Measurements from ENCODE around the gene CTNND2. TPM values are rescaled to one million over a fixed set of nuclear protein-coding genes. Genes with fewer than 3 reads are reported as not detected.

Gene CTNND2
- total and polyA plus RNA-seq, 2 donors (not counting 1 experiment from before 2014, with no cell fraction given), result not detected

DNA sequence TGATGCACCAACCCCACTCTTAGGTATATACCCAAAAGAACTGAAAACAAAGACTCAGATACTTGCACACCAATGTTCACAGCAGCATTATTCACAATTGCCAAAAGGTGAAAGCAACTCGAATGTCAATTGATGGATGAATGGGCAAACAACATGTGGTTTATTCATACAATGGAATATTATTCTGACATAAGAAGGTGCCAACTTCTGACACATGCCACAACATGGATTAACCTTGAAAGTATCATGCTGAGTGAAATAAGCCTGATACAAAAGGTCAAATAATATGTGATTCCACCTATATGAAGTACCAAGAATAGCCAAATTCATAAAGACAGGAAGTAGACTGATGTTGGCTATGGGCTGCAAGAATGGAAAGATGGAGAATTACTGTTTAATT is 35.0 kb downstream of the CTNND2 start:
- Histone ChIP-seq H3K4me1 (ENCODE audit: control insufficient read depth in 2 of 2, insufficient read depth in 2 of 2, low read length in 2 of 2) (no peaks in the 10 kb centered on the region), H3K27me3 (replicated peaks in 1 of 4; ENCODE audit: control extremely low read depth in 1 of 4, control insufficient read depth in 3 of 4, insufficient read depth in 4 of 4, low read length in 3 of 4) (no peaks in the 10 kb centered on the region), H4K20me1 (ENCODE audit: control insufficient read depth, insufficient read depth, low read length, poor library complexity, severe bottlenecking) (no peaks in the 10 kb centered on the region), H3K4me2 (replicated peaks; ENCODE audit: low read depth, low read length, poor library complexity, severe bottlenecking) (no peak overlapping the region), H3K4me3 (ENCODE audit: control extremely low read depth in 1 of 5, extremely low read depth in 1 of 5, insufficient read depth in 1 of 5, low read depth in 2 of 5, low read length in 4 of 5) (no peak overlapping the region), H3K36me3 (replicated peaks in 1 of 2; ENCODE audit: control extremely low read depth in 1 of 2, control insufficient read depth in 1 of 2, extremely low read depth in 1 of 2, insufficient read depth in 2 of 2, low read length in 1 of 2) (no peaks in the 10 kb centered on the region), H3K27ac (ENCODE audit: low read length in 2 of 2) (no peak overlapping the region), H3K9ac (ENCODE audit: low read length) (no peak overlapping the region), H3K79me2 (ENCODE audit: control insufficient read depth, insufficient read depth, low read length) (no peaks in the 10 kb centered on the region), H2AFZ (ENCODE audit: insufficient read depth, low read depth, low read length, poor library complexity, severe bottlenecking) (no peak overlapping the region), H3K9me3 (ENCODE audit: control extremely low read depth in 1 of 3, control insufficient read depth in 2 of 3, insufficient read depth in 1 of 3, low read length in 2 of 3) (no peaks in the 10 kb centered on the region)
- H3K4me1 Mint-ChIP-seq, result no peaks in the 10 kb centered on the region
- no peak overlapping the region for H3K27ac Mint-ChIP-seq
- no peak for DNase-seq
- POLR2A ChIA-PET, result no interaction called here
- no peak overlapping the region for H3K4me3 Mint-ChIP-seq
- CTCF ChIA-PET, result no interaction called here
- no CpG with 5 or more reads among the region's 1 CpG for WGBS (ENCODE audit: insufficient coverage)
- no peak for TF ChIP-seq EZH2 (IDR thresholded peaks at IDR 0.05; ENCODE audit: borderline replicate concordance, insufficient read depth, low read depth, low read length, poor library complexity, severe bottlenecking)
- TF ChIP-seq, protein P1, sequence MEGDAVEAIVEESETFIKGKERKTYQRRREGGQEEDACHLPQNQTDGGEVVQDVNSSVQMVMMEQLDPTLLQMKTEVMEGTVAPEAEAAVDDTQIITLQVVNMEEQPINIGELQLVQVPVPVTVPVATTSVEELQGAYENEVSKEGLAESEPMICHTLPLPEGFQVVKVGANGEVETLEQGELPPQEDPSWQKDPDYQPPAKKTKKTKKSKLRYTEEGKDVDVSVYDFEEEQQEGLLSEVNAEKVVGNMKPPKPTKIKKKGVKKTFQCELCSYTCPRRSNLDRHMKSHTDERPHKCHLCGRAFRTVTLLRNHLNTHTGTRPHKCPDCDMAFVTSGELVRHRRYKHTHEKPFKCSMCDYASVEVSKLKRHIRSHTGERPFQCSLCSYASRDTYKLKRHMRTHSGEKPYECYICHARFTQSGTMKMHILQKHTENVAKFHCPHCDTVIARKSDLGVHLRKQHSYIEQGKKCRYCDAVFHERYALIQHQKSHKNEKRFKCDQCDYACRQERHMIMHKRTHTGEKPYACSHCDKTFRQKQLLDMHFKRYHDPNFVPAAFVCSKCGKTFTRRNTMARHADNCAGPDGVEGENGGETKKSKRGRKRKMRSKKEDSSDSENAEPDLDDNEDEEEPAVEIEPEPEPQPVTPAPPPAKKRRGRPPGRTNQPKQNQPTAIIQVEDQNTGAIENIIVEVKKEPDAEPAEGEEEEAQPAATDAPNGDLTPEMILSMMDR (IDR thresholded peaks at IDR 0.05), result no peak
- peaks cover 4% of the 10 kb centered on the region for H3K9me3 Mint-ChIP-seq (ENCODE audit: insufficient read depth)
- intact Hi-C loops (cut with micrococcal nuclease), result no loop called here
- no peaks in the 10 kb centered on the region for H3K27me3 Mint-ChIP-seq
- no peak for ATAC-seq (ENCODE audit: low read depth)

DNA sequence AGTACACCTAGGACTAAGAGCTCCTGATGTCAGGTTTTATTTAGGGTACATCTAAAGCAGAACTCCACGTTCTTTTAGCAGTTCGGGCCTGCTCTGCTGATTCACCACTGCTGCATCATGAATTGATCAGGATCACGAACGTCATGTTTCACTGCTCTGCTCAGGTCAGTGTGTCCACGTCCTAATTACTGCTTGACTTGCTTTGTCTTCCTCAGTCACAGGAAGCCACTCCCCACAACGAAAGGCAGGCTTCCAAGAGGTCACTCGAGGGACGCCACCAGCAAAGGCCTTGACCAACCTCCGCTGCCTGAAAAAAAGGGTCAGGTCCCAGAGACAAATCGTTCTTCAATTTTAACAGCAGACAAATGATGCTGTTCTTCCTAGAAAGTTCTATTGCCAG is 40.3 kb downstream of the CTNND2 start:
- intact Hi-C loops (cut with micrococcal nuclease), result no loop called here
- ATAC-seq (ENCODE audit: low read depth) (no peak), DNase-seq (no peak)
- Mint-ChIP-seq H3K4me1 (no peaks in the 10 kb centered on the region), H3K27ac (no peak overlapping the region), H3K27me3 (no peaks in the 10 kb centered on the region), H3K9me3 (ENCODE audit: insufficient read depth) (peaks cover 2% of the 10 kb centered on the region), H3K4me3 (no peak overlapping the region)
- ChIA-PET CTCF (no interaction called here), POLR2A (no interaction called here)
- TF ChIP-seq, protein P1 (IDR thresholded peaks at IDR 0.05), result no peak
- no peak for TF ChIP-seq EZH2 (IDR thresholded peaks at IDR 0.05; ENCODE audit: borderline replicate concordance, insufficient read depth, low read depth, low read length, poor library complexity, severe bottlenecking)
- H4K20me1 ChIP-seq (ENCODE audit: control insufficient read depth, insufficient read depth, low read length, poor library complexity, severe bottlenecking), result no peaks in the 10 kb centered on the region
- no peak overlapping the region for H3K4me2 ChIP-seq (replicated peaks; ENCODE audit: low read depth, low read length, poor library complexity, severe bottlenecking)
- no peak overlapping the region for H3K27ac ChIP-seq (ENCODE audit: low read length in 2 of 2)
- H3K9ac ChIP-seq (ENCODE audit: low read length), result no peak overlapping the region
- no peaks in the 10 kb centered on the region for H3K36me3 ChIP-seq (replicated peaks in 1 of 2; ENCODE audit: control extremely low read depth in 1 of 2, control insufficient read depth in 1 of 2, extremely low read depth in 1 of 2, insufficient read depth in 2 of 2, low read length in 1 of 2)
- H3K27me3 ChIP-seq (replicated peaks in 1 of 4; ENCODE audit: control extremely low read depth in 1 of 4, control insufficient read depth in 3 of 4, insufficient read depth in 4 of 4, low read length in 3 of 4), result no peaks in the 10 kb centered on the region
- no peak overlapping the region for H2AFZ ChIP-seq (ENCODE audit: insufficient read depth, low read depth, low read length, poor library complexity, severe bottlenecking)
- 67% methylated on average over 8 of the region's 10 CpGs for WGBS (ENCODE audit: insufficient coverage)
- no peak overlapping the region for H3K4me3 ChIP-seq (ENCODE audit: control extremely low read depth in 1 of 5, extremely low read depth in 1 of 5, insufficient read depth in 1 of 5, low read depth in 2 of 5, low read length in 4 of 5)
- no peaks in the 10 kb centered on the region for H3K9me3 ChIP-seq (ENCODE audit: control extremely low read depth in 1 of 3, control insufficient read depth in 2 of 3, insufficient read depth in 1 of 3, low read length in 2 of 3)
- no peaks in the 10 kb centered on the region for H3K79me2 ChIP-seq (ENCODE audit: control insufficient read depth, insufficient read depth, low read length)
- H3K4me1 ChIP-seq (ENCODE audit: control insufficient read depth in 2 of 2, insufficient read depth in 2 of 2, low read length in 2 of 2), result no peaks in the 10 kb centered on the region
